ENCODE results near the gene ANKMY1. TPM values are rescaled to one million over a fixed set of nuclear protein-coding genes. Genes with fewer than 3 reads are reported as not detected.

The ANKMY1 gene
- total and polyA plus RNA-seq, 5 donors from 2014 or later = 3.8 to 37.2 (median 9.6) TPM

GRCh38 chr2:240538031-240538780, 19.6 kb downstream of the ANKMY1 start:
- no peaks in the 10 kb centered on the region for H3K9me3 ChIP-seq (ENCODE audit: control insufficient read depth in 2 of 2, low read length in 2 of 2)
- H3K36me3 Mint-ChIP-seq = peaks cover 60% of the 10 kb centered on the region
- DNase-seq (no peak), ATAC-seq (ENCODE audit: low read depth in 2 of 2) (no peak)
- peaks cover 10 to 30% (median 20%) of the 10 kb centered on the region in 4 donors for H3K4me1 Mint-ChIP-seq
- H3K27me3 Mint-ChIP-seq = no peaks in the 10 kb centered on the region
- peaks cover 36% of the 10 kb centered on the region for H3K36me3 ChIP-seq (ENCODE audit: control insufficient read depth, insufficient read depth, low read length)
- peaks cover 0 to 4% (median 0%) of the 10 kb centered on the region in 7 donors for H3K9me3 Mint-ChIP-seq
- H3K4me1 ChIP-seq (ENCODE audit: control insufficient read depth, insufficient read depth, low read length, poor library complexity, severe bottlenecking) = no peaks in the 10 kb centered on the region
- H3K4me3 Mint-ChIP-seq = no peak overlapping the region
- no peak overlapping the region for H3K27ac ChIP-seq (ENCODE audit: insufficient read depth, low read length, poor library complexity, severe bottlenecking)
- peak overlapping the region in 1 of 3 donors; percentile 57 for H3K27ac Mint-ChIP-seq
- no peaks in the 10 kb centered on the region for H3K27me3 ChIP-seq (ENCODE audit: control insufficient read depth, insufficient read depth, low read length)
- H3K4me3 ChIP-seq (ENCODE audit: low read depth, low read length) = no peak overlapping the region

- Mint-ChIP-seq H3K4me1 (peaks cover 4 to 14% (median 8%) of the 10 kb centered on the region in 4 donors), H3K36me3 (peaks cover 72% of the 10 kb centered on the region), H3K27me3 (peaks cover 4% of the 10 kb centered on the region), H3K4me3 (peak overlapping the region in 1 of 4 donors; percentile 38), H3K9me3 (peaks cover 4 to 24% (median 13%) of the 10 kb centered on the region in 7 donors), H3K27ac (no peak overlapping the region)
- ATAC-seq (ENCODE audit: low read depth in 2 of 2) (no peak), DNase-seq (no peak)
- H3K9me3 ChIP-seq (ENCODE audit: control insufficient read depth in 2 of 2, low read length in 2 of 2) = peaks cover 16 to 28% of the 10 kb centered on the region in 2 experiments
- H3K27me3 ChIP-seq (ENCODE audit: control insufficient read depth, insufficient read depth, low read length) = no peaks in the 10 kb centered on the region
- H3K27ac ChIP-seq (ENCODE audit: insufficient read depth, low read length, poor library complexity, severe bottlenecking) = no peak overlapping the region
- H3K36me3 ChIP-seq (ENCODE audit: control insufficient read depth, insufficient read depth, low read length) = peaks cover 29% of the 10 kb centered on the region
- no peak overlapping the region for H3K4me3 ChIP-seq (ENCODE audit: low read depth, low read length)
- no peaks in the 10 kb centered on the region for H3K4me1 ChIP-seq (ENCODE audit: control insufficient read depth, insufficient read depth, low read length, poor library complexity, severe bottlenecking)
These were observed 25.6 kb downstream of the ANKMY1 start for GRCh38 chr2:240532031-240532775.

DNA sequence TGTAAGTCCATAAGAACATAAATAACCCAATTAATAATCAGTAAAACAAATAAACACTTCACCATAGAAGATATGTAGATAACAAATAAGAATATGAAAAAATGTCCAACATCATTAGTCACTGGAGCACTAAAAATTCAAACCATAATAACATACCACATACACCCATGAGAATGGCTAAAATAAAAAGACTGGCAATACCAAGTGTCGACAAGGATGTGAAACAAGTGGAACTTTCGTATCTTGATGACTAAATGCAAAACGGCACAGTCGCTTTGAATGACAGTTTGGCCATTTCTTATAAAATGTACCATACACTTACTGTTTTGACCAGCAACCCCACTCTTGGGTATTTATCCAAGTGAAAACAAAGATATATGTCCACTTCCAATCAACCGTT, 26.8 kb downstream of the ANKMY1 start:
- Mint-ChIP-seq H3K4me3 (no peak overlapping the region), H3K4me1 (peaks cover 2 to 8% (median 4%) of the 10 kb centered on the region in 4 donors), H3K9me3 (peaks cover 5 to 24% (median 15%) of the 10 kb centered on the region in 7 donors), H3K36me3 (peaks cover 73% of the 10 kb centered on the region), H3K27me3 (peaks cover 4% of the 10 kb centered on the region), H3K27ac (no peak overlapping the region)
- ATAC-seq (ENCODE audit: low read depth in 2 of 2) = no peak
- Histone ChIP-seq H3K4me1 (ENCODE audit: control insufficient read depth, insufficient read depth, low read length, poor library complexity, severe bottlenecking) (no peaks in the 10 kb centered on the region), H3K36me3 (ENCODE audit: control insufficient read depth, insufficient read depth, low read length) (peaks cover 26% of the 10 kb centered on the region), H3K27ac (ENCODE audit: insufficient read depth, low read length, poor library complexity, severe bottlenecking) (no peak overlapping the region), H3K27me3 (ENCODE audit: control insufficient read depth, insufficient read depth, low read length) (no peaks in the 10 kb centered on the region), H3K4me3 (ENCODE audit: low read depth, low read length) (no peak overlapping the region), H3K9me3 (ENCODE audit: control insufficient read depth in 2 of 2, low read length in 2 of 2) (peaks cover 16 to 28% of the 10 kb centered on the region in 2 experiments)
- no peak for DNase-seq

DNA sequence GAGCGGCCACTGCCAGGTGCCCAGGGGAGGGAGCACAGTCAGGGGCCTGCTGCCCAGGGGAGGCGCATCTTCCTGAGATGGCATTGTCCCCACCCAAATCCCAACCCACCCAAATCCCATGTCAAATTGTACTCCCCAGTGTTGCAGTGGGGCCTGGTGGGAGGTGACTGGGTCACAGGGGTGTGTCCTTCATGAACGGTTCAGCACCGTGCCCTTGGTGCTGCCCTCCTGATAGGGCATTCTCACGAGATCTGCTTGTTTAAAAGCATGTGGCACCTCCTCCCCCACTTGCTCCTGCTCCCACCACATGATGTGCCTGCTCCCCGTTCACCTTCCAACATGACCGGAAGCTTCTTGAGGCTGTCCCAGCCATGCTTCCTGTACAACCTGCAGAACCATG, 27.6 kb downstream of the ANKMY1 start:
- H3K4me3 Mint-ChIP-seq = no peak overlapping the region
- H3K36me3 ChIP-seq (ENCODE audit: control insufficient read depth, insufficient read depth, low read length) = peaks cover 25% of the 10 kb centered on the region
- H3K4me1 ChIP-seq (ENCODE audit: control insufficient read depth, insufficient read depth, low read length, poor library complexity, severe bottlenecking) = no peaks in the 10 kb centered on the region
- no peak overlapping the region for H3K4me3 ChIP-seq (ENCODE audit: low read depth, low read length)
- H3K9me3 Mint-ChIP-seq = peaks cover 5 to 24% (median 15%) of the 10 kb centered on the region in 7 donors
- peak overlapping the region in 1 of 3 donors; percentile 25 for H3K27ac Mint-ChIP-seq
- H3K9me3 ChIP-seq (ENCODE audit: control insufficient read depth in 2 of 2, low read length in 2 of 2) = peaks cover 16 to 35% of the 10 kb centered on the region in 2 experiments
- no peak for DNase-seq
- no peaks in the 10 kb centered on the region for H3K27me3 ChIP-seq (ENCODE audit: control insufficient read depth, insufficient read depth, low read length)
- ATAC-seq (ENCODE audit: low read depth in 2 of 2) = no peak
- peaks cover 76% of the 10 kb centered on the region for H3K36me3 Mint-ChIP-seq
- H3K27me3 Mint-ChIP-seq = peaks cover 4% of the 10 kb centered on the region
- H3K4me1 Mint-ChIP-seq = peaks cover 0 to 2% (median 0%) of the 10 kb centered on the region in 4 donors
- H3K27ac ChIP-seq (ENCODE audit: insufficient read depth, low read length, poor library complexity, severe bottlenecking) = no peak overlapping the region

DNA sequence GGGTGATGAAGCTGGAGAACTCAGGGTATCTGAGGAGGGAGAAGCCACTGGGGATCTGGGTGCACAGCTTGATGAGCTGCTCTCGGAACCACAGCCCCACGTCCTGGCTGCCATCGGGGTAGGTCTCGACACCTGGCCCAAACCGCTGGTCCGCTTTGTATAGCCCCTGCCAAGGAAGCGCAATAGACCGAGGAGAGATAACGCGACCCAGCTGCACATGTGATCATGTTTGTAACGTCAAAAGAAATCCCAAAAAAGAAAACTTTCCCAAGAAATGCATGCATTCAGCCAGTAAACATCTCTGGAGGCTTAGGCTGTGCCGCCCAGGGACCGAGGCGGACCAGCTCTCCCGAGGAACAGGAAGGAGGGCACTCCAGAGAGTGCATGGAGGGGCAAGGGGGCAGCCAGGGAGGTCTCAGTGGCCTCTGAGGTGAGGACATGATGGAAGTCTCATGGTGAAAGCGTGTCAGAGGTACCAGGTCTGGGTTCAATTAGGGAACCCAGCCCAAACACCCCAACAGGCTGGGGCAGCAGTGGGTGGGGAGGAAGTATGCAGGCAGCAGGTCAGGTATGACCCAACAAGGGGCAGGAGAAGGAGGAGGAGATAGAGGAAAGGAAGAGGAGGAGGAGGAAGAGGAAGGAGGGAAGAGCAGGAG, 28.3 kb downstream of the ANKMY1 start:
- Mint-ChIP-seq H3K27me3 (peaks cover 4% of the 10 kb centered on the region), H3K36me3 (peaks cover 75% of the 10 kb centered on the region), H3K4me1 (no peaks in the 10 kb centered on the region), H3K27ac (no peak overlapping the region), H3K9me3 (peaks cover 5 to 26% (median 15%) of the 10 kb centered on the region in 7 donors), H3K4me3 (no peak overlapping the region)
- H3K4me3 ChIP-seq (ENCODE audit: low read depth, low read length) = no peak overlapping the region
- no peaks in the 10 kb centered on the region for H3K4me1 ChIP-seq (ENCODE audit: control insufficient read depth, insufficient read depth, low read length, poor library complexity, severe bottlenecking)
- H3K36me3 ChIP-seq (ENCODE audit: control insufficient read depth, insufficient read depth, low read length) = peaks cover 30% of the 10 kb centered on the region
- no peak overlapping the region for H3K27ac ChIP-seq (ENCODE audit: insufficient read depth, low read length, poor library complexity, severe bottlenecking)
- peaks cover 19 to 41% of the 10 kb centered on the region in 2 experiments for H3K9me3 ChIP-seq (ENCODE audit: control insufficient read depth in 2 of 2, low read length in 2 of 2)
- DNase-seq = no peak
- H3K27me3 ChIP-seq (ENCODE audit: control insufficient read depth, insufficient read depth, low read length) = no peaks in the 10 kb centered on the region
- no peak for ATAC-seq (ENCODE audit: low read depth in 2 of 2)

- no peaks in the 10 kb centered on the region for H3K4me1 ChIP-seq (ENCODE audit: control insufficient read depth, insufficient read depth, low read length, poor library complexity, severe bottlenecking)
- H3K36me3 ChIP-seq (ENCODE audit: control insufficient read depth, insufficient read depth, low read length) = peaks cover 33% of the 10 kb centered on the region
- H3K36me3 Mint-ChIP-seq = peaks cover 73% of the 10 kb centered on the region
- no peak overlapping the region for H3K27ac Mint-ChIP-seq
- H3K9me3 Mint-ChIP-seq = peaks cover 5 to 23% (median 15%) of the 10 kb centered on the region in 7 donors
- DNase-seq (no peak), ATAC-seq (ENCODE audit: low read depth in 2 of 2) (no peak)
- no peak overlapping the region for H3K4me3 Mint-ChIP-seq
- no peak overlapping the region for H3K27ac ChIP-seq (ENCODE audit: insufficient read depth, low read length, poor library complexity, severe bottlenecking)
- peaks cover 19 to 41% of the 10 kb centered on the region in 2 experiments for H3K9me3 ChIP-seq (ENCODE audit: control insufficient read depth in 2 of 2, low read length in 2 of 2)
- H3K27me3 ChIP-seq (ENCODE audit: control insufficient read depth, insufficient read depth, low read length) = no peaks in the 10 kb centered on the region
- H3K4me1 Mint-ChIP-seq = no peaks in the 10 kb centered on the region
- H3K27me3 Mint-ChIP-seq = peaks cover 4% of the 10 kb centered on the region
- no peak overlapping the region for H3K4me3 ChIP-seq (ENCODE audit: low read depth, low read length)
These were observed 29.3 kb downstream of the ANKMY1 start for GRCh38 chr2:240528406-240529040.

- H3K4me1 ChIP-seq (ENCODE audit: control insufficient read depth, insufficient read depth, low read length, poor library complexity, severe bottlenecking) = no peaks in the 10 kb centered on the region
- Mint-ChIP-seq H3K36me3 (peaks cover 70% of the 10 kb centered on the region), H3K27ac (peak overlapping the region in 1 of 3 donors; percentile 78), H3K4me3 (no peak overlapping the region), H3K4me1 (no peaks in the 10 kb centered on the region), H3K27me3 (peaks cover 4% of the 10 kb centered on the region), H3K9me3 (peaks cover 2 to 18% (median 11%) of the 10 kb centered on the region in 7 donors)
- H3K27me3 ChIP-seq (ENCODE audit: control insufficient read depth, insufficient read depth, low read length) = no peaks in the 10 kb centered on the region
- H3K27ac ChIP-seq (ENCODE audit: insufficient read depth, low read length, poor library complexity, severe bottlenecking) = no peak overlapping the region
- H3K36me3 ChIP-seq (ENCODE audit: control insufficient read depth, insufficient read depth, low read length) = peaks cover 38% of the 10 kb centered on the region
- H3K9me3 ChIP-seq (ENCODE audit: control insufficient read depth in 2 of 2, low read length in 2 of 2) = peaks cover 15 to 33% of the 10 kb centered on the region in 2 experiments
- ATAC-seq (ENCODE audit: low read depth in 2 of 2) (no peak), DNase-seq (no peak)
- H3K4me3 ChIP-seq (ENCODE audit: low read depth, low read length) = no peak overlapping the region
These were observed 30.5 kb downstream of the ANKMY1 start for GRCh38 chr2:240527153-240527750.

Data from CD4-positive, CD25-positive, alpha-beta regulatory T cell (primary cell).